Heart left ventricle (tissue), 16 donors: ENCODE data around the gene ACTG2. TPM values are rescaled to one million over a fixed set of nuclear protein-coding genes. Genes with fewer than 3 reads are reported as not detected.
"Not testable (repeated sequence)": the region's sequence is repeated elsewhere in the genome, so short reads cannot be mapped to it uniquely, and the experiment has no call there.

ENCODE experiments used
- ATAC-seq, 4 donors: fragments of 200-7000 bp; cut with Tn5 transposase; one replicate each; pipeline ENCODE4 v1.9.1; 2020 to 2022; ENCODE audit warnings: moderate library complexity in 4 of 4, mild to moderate bottlenecking in 3 of 4, moderate number of reproducible peaks in 1 of 4
- DNase-seq, 5 donors: peaks; one replicate each; pipeline ENCODE4 v3.0.0-alpha.2; 2020
- H3K27ac ChIP-seq, 12 donors: fragments of 200-600 bp; sonication (generic) in 4 of 12; one replicate each; pipeline versions ENCODE4 v1.5.0 to v1.8.0; 2016 to 2022; ENCODE audit warnings: mild to moderate bottlenecking in 2 of 12
- H3K27me3 ChIP-seq, 9 donors: fragments of 200-600 bp; sonication (generic) in 2 of 9; one replicate each; pipeline versions ENCODE4 v1.5.1 to v1.8.0; 2016 to 2022; ENCODE audit warnings: mild to moderate bottlenecking in 3 of 9
- H3K36me3 ChIP-seq, 9 donors: fragments of 200-600 bp; sonication (generic) in 2 of 9; one replicate each; pipeline versions ENCODE4 v1.5.0 to v1.8.0; 2018 to 2022; ENCODE audit warnings: mild to moderate bottlenecking in 2 of 9
- H3K4me1 ChIP-seq, 12 donors: fragments of 200-600 bp; sonication (generic) in 4 of 12; one replicate each; pipeline versions ENCODE4 v1.5.0 to v1.8.0; 2016 to 2022; ENCODE audit warnings: mild to moderate bottlenecking in 3 of 12
- H3K4me3 ChIP-seq, 12 donors: fragments of 200-600 bp; sonication (generic) in 4 of 12; one replicate each; pipeline versions ENCODE4 v1.5.0 to v1.8.0; 2017 to 2022; ENCODE audit warnings: mild to moderate bottlenecking in 9 of 12, moderate library complexity in 4 of 12
- H3K9me3 ChIP-seq, 12 donors: fragments of 200-600 bp; sonication (generic) in 4 of 12; one replicate each; pipeline versions ENCODE4 v1.5.0 to v1.8.0; 2016 to 2022; ENCODE audit warnings: mild to moderate bottlenecking in 1 of 12
- POLR2A ChIP-seq, 2 donors: fragments of 450-650 bp; IDR thresholded peaks; one replicate each; pipeline ENCODE4 v1.6.1; 2017; ENCODE audit warnings: antibody characterized with exemption in 2 of 2, mild to moderate bottlenecking in 2 of 2, moderate library complexity in 2 of 2
- WGBS, 4 donors: extraction: QIAGEN DNeasy Blood & Tissue Kit in 2 of 4; methylation state at CpG; one replicate each; pipeline versions ENCODE4 v1.1.5 to v1.1.7; 2013 to 2018; 5-methylcytosine and 5-hydroxymethylcytosine counted together
- intact Hi-C, 10 donors: fragments of 100-400 bp; cut with DNase I; formaldehyde crosslinking; loops; one replicate each; pipeline versions ENCODE4 v1.11.1 to v1.14.2; 2022
- polyA plus RNA-seq, 2 donors: library from polyadenylated mRNA; stranded (reverse); fragments of 200-250 nt; gene quantifications; one replicate each; pipeline ENCODE4 v1.2.3, GENCODE V29; 2013
- total RNA-seq, 9 donors: library from RNA; depleted of rRNA in 2 of 9; stranded (reverse); fragments of >200 nt in 2 of 9; fragmentation: NEBNext Ultra II Directional in 3 of 9; extraction: Animal tissue kit (Norgen Biotek cat#: 25700) in 3 of 9; gene quantifications; one replicate each; pipeline versions ENCODE4 v1.1.0 to v1.2.4, GENCODE V29; 2016 to 2023
- TF ChIP-seq, protein P1 (sequence below), 12 donors: fragments of 200-600 bp; sonication (generic) in 4 of 12; IDR thresholded peaks; one replicate each; pipeline versions ENCODE4 v1.5.0 to v1.8.0; 2018 to 2022; ENCODE audit warnings: antibody characterized with exemption in 12 of 12, mild to moderate bottlenecking in 5 of 12
- donor health status: ischemic (EF 13 %, LVEDD 7.1; RV severe dilation, severe dysfunction).
- donor health status: healthy with polysubstance abuse.
- donor health status: DM: no; HTN: yes; CAD: no.
- donor health status: DM: no; HTN: no; CAD: no.
- donor health status: ischemic (EF 25% LVEDD 6.9; RV normal size, moderate dysfunction).
- donor health status: ischemic (EF 25% LVEDD 5.7; RV mildly dilated, moderate dysfunction).
- donor health status: healthy.
- donor health status: DM: yes; HTN: yes; CAD: no.
- donor health status: ischemic (EF 35%, LVEDD 5.7; RV mildly dilated, moderate dysfunction).
- donor health status: nonischemic (EF 11% LVEDD 7.7; RV severe dilation, severe dysfunction).
- donor health status: DM: yes; HTN: yes; CAD: no.
- donor health status: PGD.
- donor health status: ischemic (EF 29% LVEDD 5.4; RV normal size, mild dysfunction).
- donor health status: nonischemic (EF 23%, LVEDD 6.1; RV moderate dilation, normal function).

ACTG2 gene
- total and polyA plus RNA-seq, 11 donors: 1.3 to 10.5 (median 3.8) TPM

DNA sequence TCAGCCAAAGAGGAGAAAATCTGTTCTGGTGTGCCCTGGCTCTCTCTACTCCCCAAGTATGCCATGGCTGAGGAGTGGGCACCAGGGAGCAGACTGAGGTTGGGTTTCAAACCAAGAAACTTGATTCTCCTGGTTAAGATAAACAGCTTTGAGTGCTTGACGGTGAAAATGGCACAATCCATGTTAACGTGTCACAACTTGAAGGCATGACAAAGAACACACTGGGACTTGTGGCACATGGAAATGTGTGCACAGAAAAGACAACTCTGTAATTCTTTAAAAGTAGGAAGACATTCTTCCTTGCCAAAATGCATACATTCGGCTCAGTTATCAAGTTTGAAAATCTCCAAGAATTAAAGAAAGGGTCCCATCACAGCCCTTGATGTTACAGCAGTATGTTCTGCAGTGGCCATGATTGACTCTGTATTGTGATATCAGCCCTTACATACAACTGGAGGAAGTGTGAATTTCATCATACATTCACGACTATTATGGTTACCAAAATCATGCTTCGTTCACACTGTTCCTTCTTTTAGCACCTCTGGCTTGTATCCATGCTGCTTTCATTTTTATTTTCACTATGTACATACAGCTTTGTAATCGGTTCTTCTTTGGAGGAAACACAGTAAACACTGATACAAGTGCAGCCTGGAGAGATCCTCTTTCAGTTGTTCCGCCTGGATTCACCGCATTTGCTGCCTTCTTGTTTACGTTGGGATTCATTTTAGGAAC is 15.6 kb upstream of the ACTG2 start:
- no peaks in the 10 kb centered on the region for H3K27me3 ChIP-seq
- intact Hi-C loops: no loop called here
- H3K4me1 ChIP-seq: no peaks in the 10 kb centered on the region
- no peaks in the 10 kb centered on the region for H3K9me3 ChIP-seq
- ATAC-seq: peak; percentile 37 to 60 (median 44)
- WGBS, 4 donors: 59 to 74% (median 69%) methylated on average over 9 of the region's 9 CpGs
- TF ChIP-seq POLR2A (IDR thresholded peaks at IDR 0.05): no peak
- TF ChIP-seq, protein P1, sequence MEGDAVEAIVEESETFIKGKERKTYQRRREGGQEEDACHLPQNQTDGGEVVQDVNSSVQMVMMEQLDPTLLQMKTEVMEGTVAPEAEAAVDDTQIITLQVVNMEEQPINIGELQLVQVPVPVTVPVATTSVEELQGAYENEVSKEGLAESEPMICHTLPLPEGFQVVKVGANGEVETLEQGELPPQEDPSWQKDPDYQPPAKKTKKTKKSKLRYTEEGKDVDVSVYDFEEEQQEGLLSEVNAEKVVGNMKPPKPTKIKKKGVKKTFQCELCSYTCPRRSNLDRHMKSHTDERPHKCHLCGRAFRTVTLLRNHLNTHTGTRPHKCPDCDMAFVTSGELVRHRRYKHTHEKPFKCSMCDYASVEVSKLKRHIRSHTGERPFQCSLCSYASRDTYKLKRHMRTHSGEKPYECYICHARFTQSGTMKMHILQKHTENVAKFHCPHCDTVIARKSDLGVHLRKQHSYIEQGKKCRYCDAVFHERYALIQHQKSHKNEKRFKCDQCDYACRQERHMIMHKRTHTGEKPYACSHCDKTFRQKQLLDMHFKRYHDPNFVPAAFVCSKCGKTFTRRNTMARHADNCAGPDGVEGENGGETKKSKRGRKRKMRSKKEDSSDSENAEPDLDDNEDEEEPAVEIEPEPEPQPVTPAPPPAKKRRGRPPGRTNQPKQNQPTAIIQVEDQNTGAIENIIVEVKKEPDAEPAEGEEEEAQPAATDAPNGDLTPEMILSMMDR (IDR thresholded peaks at IDR 0.05): no peak
- H3K27ac ChIP-seq: peak overlapping the region in 2 of 12 donors; percentile 73 to 83
- no peaks in the 10 kb centered on the region for H3K36me3 ChIP-seq
- no peak for DNase-seq
- H3K4me3 ChIP-seq: no peak overlapping the region

DNA sequence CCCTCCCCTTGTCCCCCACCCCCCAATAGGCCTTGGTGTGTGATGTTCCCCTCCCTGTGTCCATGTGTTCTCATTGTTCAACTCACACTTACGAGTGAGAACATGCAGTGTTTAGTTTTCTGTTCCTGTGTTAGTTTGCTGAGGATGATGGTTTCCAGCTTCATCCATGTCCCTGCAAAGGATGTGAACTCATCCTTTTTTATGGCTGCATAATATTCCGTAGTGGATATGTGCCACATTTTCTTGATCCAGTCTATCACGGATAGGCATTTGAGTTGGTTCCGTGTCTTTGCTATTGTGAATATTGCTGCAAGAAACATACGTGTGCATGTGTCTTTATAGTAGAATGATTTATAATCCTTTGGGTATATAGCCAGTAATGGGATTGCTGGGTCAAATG is 14.8 kb upstream of the ACTG2 start:
- ATAC-seq, H3K9me3 ChIP-seq, H3K27me3 ChIP-seq, H3K4me3 ChIP-seq, H3K4me1 ChIP-seq, DNase-seq, intact Hi-C loops, H3K36me3 ChIP-seq: not testable (repeated sequence)
- 95 to 96% (median 95%) methylated on average over 5 of the region's 5 CpGs for WGBS, 4 donors
- H3K27ac ChIP-seq: peak overlapping the region in 2 of 12 donors; percentile 73 to 83

DNA sequence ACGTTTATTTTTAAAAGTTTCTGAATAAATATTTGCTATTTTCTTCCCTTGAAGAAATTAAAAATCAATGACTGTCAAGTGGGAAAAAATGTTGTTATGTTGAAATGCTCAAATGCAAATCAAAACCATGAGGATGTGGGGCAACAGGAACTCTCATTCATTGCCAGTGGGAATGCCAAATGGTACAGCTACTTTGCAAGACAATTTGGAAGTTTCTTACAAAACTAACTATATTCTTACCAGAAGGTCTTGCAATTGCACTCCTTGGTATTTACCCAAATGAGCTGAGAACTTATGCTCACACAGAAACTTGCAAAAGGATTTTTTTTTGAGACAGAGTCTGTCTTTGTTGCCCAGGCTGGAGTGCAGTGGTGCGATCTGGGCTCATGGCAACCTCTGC is 7.4 kb upstream of the ACTG2 start:
- no peak for ATAC-seq
- TF ChIP-seq, protein P1 (IDR thresholded peaks at IDR 0.05): no peak
- TF ChIP-seq POLR2A (IDR thresholded peaks at IDR 0.05): no peak
- Histone ChIP-seq H3K27ac (no peak overlapping the region), H3K9me3 (no peaks in the 10 kb centered on the region), H3K36me3 (no peaks in the 10 kb centered on the region), H3K4me3 (no peak overlapping the region), H3K4me1 (no peaks in the 10 kb centered on the region), H3K27me3 (peaks cover 0 to 6% (median 0%) of the 10 kb centered on the region in 9 donors)
- intact Hi-C loops: no loop called here
- DNase-seq: no peak
- WGBS, 4 donors: 52 to 63% (median 58%) methylated on average over 2 of the region's 2 CpGs

DNA sequence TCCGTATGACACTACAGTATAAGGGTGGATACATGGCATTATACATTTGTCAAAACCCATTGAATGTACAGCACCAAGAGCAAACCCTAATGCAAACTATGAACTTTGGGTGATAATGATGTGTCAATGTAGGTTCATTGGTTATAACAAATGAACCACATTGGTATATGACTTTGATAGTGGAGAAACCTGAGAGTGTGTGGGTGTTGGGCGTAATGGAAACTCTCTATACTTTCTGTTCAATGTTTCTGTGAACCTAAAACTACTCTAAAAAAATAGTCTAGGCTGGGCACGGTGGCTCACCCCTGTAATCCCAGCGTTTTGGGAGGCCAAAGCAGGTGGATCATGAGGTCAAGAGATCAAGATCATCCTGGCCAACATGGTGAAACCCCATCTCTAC is 6.5 kb upstream of the ACTG2 start:
- DNase-seq (no peak), ATAC-seq (no peak)
- no peaks in the 10 kb centered on the region for H3K4me1 ChIP-seq
- peaks cover 0 to 6% (median 0%) of the 10 kb centered on the region in 9 donors for H3K27me3 ChIP-seq
- no peak overlapping the region for H3K27ac ChIP-seq
- H3K9me3 ChIP-seq: no peaks in the 10 kb centered on the region
- no peak for TF ChIP-seq POLR2A (IDR thresholded peaks at IDR 0.05)
- TF ChIP-seq, protein P1 (IDR thresholded peaks at IDR 0.05): no peak
- no peaks in the 10 kb centered on the region for H3K36me3 ChIP-seq
- intact Hi-C loops: no loop called here
- H3K4me3 ChIP-seq: no peak overlapping the region
- 88 to 96% (median 90%) methylated on average over 4 of the region's 4 CpGs for WGBS, 4 donors

DNA sequence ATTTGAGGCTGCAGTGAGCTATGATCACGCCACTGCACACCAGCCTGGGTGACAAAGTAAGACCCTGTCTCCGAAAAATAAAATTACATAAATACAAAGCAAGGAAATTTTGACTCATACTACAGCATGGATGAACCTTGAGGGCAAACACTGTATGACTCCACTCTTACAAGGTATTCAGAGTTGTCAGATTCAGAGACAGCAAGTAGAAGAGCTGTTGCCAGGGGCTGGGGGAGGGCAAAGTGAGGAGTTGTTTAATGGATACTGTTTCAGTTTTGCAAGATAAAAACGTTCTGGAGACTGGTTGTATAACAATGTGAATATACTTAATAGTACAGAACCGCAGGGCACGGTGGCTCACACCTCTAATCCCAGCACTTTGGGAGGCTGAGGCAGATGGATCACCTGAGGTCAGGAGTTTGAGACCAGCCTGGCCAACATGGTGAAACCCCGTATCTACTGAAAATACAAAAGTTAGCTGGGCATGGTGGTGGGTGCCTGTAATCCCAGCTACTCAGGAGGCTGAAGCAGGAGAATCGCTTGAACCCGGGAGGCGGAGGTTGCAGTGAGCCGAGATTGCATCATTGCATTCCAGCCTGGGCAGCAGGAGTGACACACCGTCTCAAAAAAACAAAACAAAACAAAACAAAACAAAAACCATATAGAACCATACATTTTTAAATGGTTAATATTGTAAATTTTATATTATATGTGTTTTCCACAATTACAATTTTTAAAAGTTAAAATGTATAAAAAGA is 5.0 kb upstream of the ACTG2 start:
- ATAC-seq, intact Hi-C loops, H3K4me3 ChIP-seq, H3K27ac ChIP-seq, DNase-seq, H3K27me3 ChIP-seq, H3K4me1 ChIP-seq, H3K36me3 ChIP-seq, H3K9me3 ChIP-seq: not testable (repeated sequence)
- WGBS, 4 donors: 76 to 80% (median 78%) methylated on average over 11 of the region's 11 CpGs
